IMR-90 (cell line): ENCODE measurements around the gene NPFFR1. TPM values are rescaled to one million over a fixed set of nuclear protein-coding genes. Genes with fewer than 3 reads are reported as not detected.

Source experiments
- ATAC-seq: fragments of 200-7000 bp; cut with Tn5 transposase; 2 replicates; pipeline ENCODE4 v1.9.1; 2020; ENCODE audit warnings: low read depth, mild to moderate bottlenecking, moderate library complexity
- BruUV-seq: library from RNA; stranded (reverse); fragments of 400-500 nt; replicated peaks from 2 replicates; lab custom pipeline; 2021; lab: Mats Ljungman, UMichigan
- CTCF ChIA-PET: fragments of 300-600 bp; formaldehyde crosslinking; extraction: SDS; loops from one replicate; lab custom pipeline; 2021; ENCODE audit warnings: antibody characterized with exemption; lab: Yijun Ruan, JAX
- POLR2A ChIA-PET: fragments of 300-600 bp; sonication (Branson Sonifier 250); formaldehyde crosslinking; loops from one replicate; lab custom pipeline; 2022; ENCODE audit warnings: antibody characterized with exemption; ENCODE audit not compliant: unreplicated experiment; lab: Charles Lee
- DNase-seq: peaks from one replicate; pipeline ENCODE4 v3.0.0; 2013
- H2AFZ ChIP-seq: replicated peaks from 2 replicates; pipeline ENCODE3; 2013; ENCODE audit warnings: low read length, mild to moderate bottlenecking; ENCODE audit not compliant: poor library complexity
- H2AK5ac ChIP-seq: 2 replicates; pipeline ENCODE4 v1.6.1; 2013; ENCODE audit warnings: low read depth, low read length, inconsistent platforms
- H2AK9ac ChIP-seq: replicated peaks from 2 replicates; pipeline ENCODE3; 2013; ENCODE audit warnings: mild to moderate bottlenecking, low read depth, low read length, moderate library complexity; ENCODE audit not compliant: poor library complexity
- H2BK120ac ChIP-seq: 2 replicates; pipeline ENCODE4 v1.6.1; 2013; ENCODE audit warnings: low read depth, low read length, inconsistent platforms
- H2BK15ac ChIP-seq: 3 replicates; pipeline ENCODE4 v1.6.1; 2013; ENCODE audit warnings: low read depth, low read length, inconsistent platforms
- H2BK20ac ChIP-seq: 2 replicates; pipeline ENCODE4 v1.6.1; 2013; ENCODE audit warnings: low read depth, mild to moderate bottlenecking, inconsistent platforms, low read length, moderate library complexity
- H2BK5ac ChIP-seq: 2 replicates; pipeline ENCODE4 v1.6.1; 2013; ENCODE audit warnings: mild to moderate bottlenecking, low read depth, low read length, inconsistent platforms; ENCODE audit not compliant: poor library complexity, severe bottlenecking
- H3K14ac ChIP-seq: replicated peaks from 2 replicates; pipeline ENCODE4 v1.6.1; 2013; ENCODE audit warnings: low read depth, low read length, inconsistent platforms
- H3K18ac ChIP-seq: 2 replicates; pipeline ENCODE4 v1.6.1; 2013; ENCODE audit warnings: low read depth, low read length, control low read depth
- H3K23ac ChIP-seq: 2 replicates; pipeline ENCODE4 v1.6.1; 2013; ENCODE audit warnings: low read depth, low read length, inconsistent platforms
- H3K27ac ChIP-seq: 2 replicates; pipeline ENCODE4 v1.5.1; 2013; ENCODE audit warnings: mild to moderate bottlenecking, control low read depth, low read length; ENCODE audit not compliant: insufficient read depth
- H3K27me3 ChIP-seq: 2 replicates; pipeline ENCODE4 v1.6.1; 2013; ENCODE audit warnings: low read length; ENCODE audit not compliant: control insufficient read depth, insufficient read depth
- H3K36me3 ChIP-seq: 2 replicates; pipeline ENCODE4 v1.6.1; 2013; ENCODE audit warnings: low read length, mixed read lengths; ENCODE audit not compliant: control insufficient read depth, insufficient read depth
- H3K4ac ChIP-seq: 2 replicates; pipeline ENCODE4 v1.6.1; 2013; ENCODE audit warnings: low read depth, low read length, inconsistent platforms
- H3K4me1 ChIP-seq: 2 replicates; pipeline ENCODE4 v1.6.1; 2013; ENCODE audit warnings: low read length, mixed read lengths; ENCODE audit not compliant: control insufficient read depth, insufficient read depth
- H3K4me2 ChIP-seq: 2 replicates; pipeline ENCODE4 v1.6.1; 2013; ENCODE audit warnings: low read depth, mild to moderate bottlenecking, control low read depth, low read length, moderate library complexity
- H3K4me3 ChIP-seq: 2 replicates; pipeline ENCODE4 v1.5.1; 2013; ENCODE audit warnings: low read depth, mild to moderate bottlenecking, control low read depth, low read length, moderate library complexity; ENCODE audit not compliant: insufficient read depth
- H3K56ac ChIP-seq: 2 replicates; pipeline ENCODE4 v1.6.1; 2013; ENCODE audit warnings: low read length, inconsistent platforms; ENCODE audit not compliant: insufficient read depth; ENCODE audit errors: extremely low read depth
- H3K79me1 ChIP-seq, 2 experiments: 2 replicates each; pipeline ENCODE4 v1.6.1; 2013; ENCODE audit warnings: low read length in 2 of 2, inconsistent platforms in 1 of 2, low read depth in 1 of 2
- H3K9ac ChIP-seq: 2 replicates; pipeline ENCODE4 v1.6.1; 2013; ENCODE audit warnings: low read depth, low read length, control low read depth
- H3K9me1 ChIP-seq: 2 replicates; pipeline ENCODE4 v1.6.1; 2013; ENCODE audit warnings: low read length, inconsistent platforms; ENCODE audit not compliant: insufficient read depth
- H3K9me3 ChIP-seq: 2 replicates; pipeline ENCODE4 v1.6.1; 2013; ENCODE audit warnings: low read length; ENCODE audit not compliant: control insufficient read depth, insufficient read depth
- H4K20me1 ChIP-seq: 2 replicates; pipeline ENCODE4 v1.6.1; 2013; ENCODE audit warnings: low read length, inconsistent platforms; ENCODE audit not compliant: insufficient read depth
- H4K5ac ChIP-seq: 2 replicates; pipeline ENCODE4 v1.6.1; 2013; ENCODE audit warnings: mild to moderate bottlenecking, low read depth, low read length, control low read depth
- H4K8ac ChIP-seq, 2 experiments: 2 replicates each; pipeline ENCODE4 v1.6.1; 2013; ENCODE audit warnings: low read depth in 2 of 2, low read length in 2 of 2, control low read depth in 1 of 2, inconsistent platforms in 1 of 2
- H4K91ac ChIP-seq: 2 replicates; pipeline ENCODE4 v1.6.1; 2013; ENCODE audit warnings: low read depth, low read length, inconsistent platforms; ENCODE audit not compliant: insufficient read depth
- BHLHE40 ChIP-seq: fragments of 150-350 bp; IDR thresholded peaks from 2 replicates; pipeline ENCODE4 v1.6.1; 2016; ENCODE audit warnings: mild to moderate bottlenecking, low read depth, low read length
- CHD1 ChIP-seq: IDR thresholded peaks from 2 replicates; pipeline ENCODE4 v1.6.1; 2012; ENCODE audit warnings: low read depth, low read length, improper control_type of control experiment
- CTCF ChIP-seq: conservative IDR thresholded peaks from 2 replicates; pipeline ENCODE4 v1.5.1; 2012; ENCODE audit warnings: mild to moderate bottlenecking, low read depth, low read length, improper control_type of control experiment
- NFE2L2 ChIP-seq: fragments of 150-350 bp; IDR thresholded peaks from 2 replicates; pipeline ENCODE4 v1.6.1; 2016; ENCODE audit warnings: low read depth, mild to moderate bottlenecking, low read length
- POLR2A ChIP-seq: IDR thresholded peaks from 2 replicates; pipeline ENCODE4 v1.6.1; 2012; ENCODE audit warnings: mild to moderate bottlenecking, low read depth, low read length
- whole genome bisulfite sequencing, 2 experiments: methylation state at CpG; one replicate each; pipeline versions ENCODE4 v1.1.5 to v1.1.7; 2013; ENCODE audit warnings: missing lambda C conversion rate in 2 of 2; ENCODE audit not compliant: insufficient read length in 1 of 2; ENCODE audit errors: extremely low coverage in 2 of 2; 5-methylcytosine and 5-hydroxymethylcytosine counted together
- dilution Hi-C: fragments of 300-500 bp; cut with HindIII; formaldehyde crosslinking; loops from one replicate; pipeline ENCODE4 v1.14.3; 2018; ENCODE audit warnings: low sequenced_read_pairs; ENCODE audit not compliant: unreplicated experiment
- in situ Hi-C: fragments of 300-500 bp; cut with MboI; formaldehyde crosslinking; loops from 3 replicates; pipeline ENCODE4 v1.14.3; 2019; ENCODE audit warnings: low sequenced_read_pairs, inconsistent platforms, mixed read lengths
- intact Hi-C: fragments of 100-400 bp; cut with micrococcal nuclease; formaldehyde crosslinking; loops from 2 replicates; pipeline ENCODE4 v1.10.0; 2022
- polyA plus RNA-seq, 3 experiments: library from polyadenylated mRNA; depleted of rRNA; stranded (reverse); fragments of >200 nt; gene quantifications; 2 replicates each; pipeline ENCODE4 v1.2.3, GENCODE V29; 2012; ENCODE audit warnings: low replicate concordance in 1 of 3
- total RNA-seq: library from RNA; depleted of rRNA; stranded (reverse); fragments of >200 nt; gene quantifications from 2 replicates; pipeline ENCODE4 v1.2.3, GENCODE V29; 2012

Gene NPFFR1
- total and polyA plus RNA-seq, 2 of the 4 experiments (the other 2 are of a cell fraction), result not detected

GRCh38 chr10:70201105-70201504 is 82.7 kb downstream of the NPFFR1 start:
- Histone ChIP-seq H2AK5ac (no peak overlapping the region), H3K9me1 (peaks cover 3% of the 10 kb centered on the region; the same call in 1 of the 2 replicates), H3K79me1 (peaks cover 0 to 7% of the 10 kb centered on the region in 2 experiments; a peak in 2 of 4 replicates), H3K36me3 (peaks cover 33% of the 10 kb centered on the region), H4K5ac (no peak overlapping the region), H4K20me1 (no peaks in the 10 kb centered on the region), H3K14ac (no peak overlapping the region), H2AFZ (no peak overlapping the region), H2BK120ac (no peak overlapping the region), H3K4me1 (no peaks in the 10 kb centered on the region), H3K23ac (no peak overlapping the region), H4K91ac (no peak overlapping the region), H3K27ac (no peak overlapping the region), H2BK15ac (no peak overlapping the region), H4K8ac (no peak overlapping the region), H3K9me3 (no peaks in the 10 kb centered on the region), H3K4me3 (no peak overlapping the region), H3K27me3 (no peaks in the 10 kb centered on the region), H2BK20ac (no peak overlapping the region), H3K4ac (no peak overlapping the region), H3K9ac (no peak overlapping the region), H2BK5ac (no peak overlapping the region), H2AK9ac (no peak overlapping the region), H3K18ac (no peak overlapping the region), H3K4me2 (no peak overlapping the region), H3K56ac (no peak overlapping the region)
- TF ChIP-seq BHLHE40 (no peak), CTCF (no peak), POLR2A (no peak), NFE2L2 (peak; percentile 62), CHD1 (no peak)
- no CpG with 5 or more reads among the region's 1 CpG for WGBS, 2 experiments
- no peak for DNase-seq
- in situ Hi-C loops, result no loop called here
- dilution Hi-C loops, result no loop called here
- ChIA-PET CTCF (interaction anchor here (1.0 kb wide), 1 partner anchor 55 kb away, joined by 3 read pairs; the partner anchor contains the start of gene TYSND1), POLR2A (no interaction called here)
- intact Hi-C loops, result loop anchor here (10.0 kb wide), 1 partner anchor 46 kb away; no protein-coding TSS in a partner anchor
- BruUV-seq, result no TSS peak
- ATAC-seq, result no peak
